GM19395 (cell line): ENCODE results near the gene TMPRSS4.

Experiments used
- ATAC-seq: cut with Tn5 transposase; IDR thresholded peaks from one replicate; pipeline ENCODE4 v1.9.1; 2021; ENCODE audit warnings: mild to moderate bottlenecking, moderate library complexity; ENCODE audit not compliant: unreplicated experiment

TMPRSS4 gene

GRCh38 chr11:118129471-118130172 is 52.7 kb downstream of the TMPRSS4 start:
- ATAC-seq = no peak

GRCh38 chr11:118132385-118133151 is 55.7 kb downstream of the TMPRSS4 start:
- ATAC-seq = no peak

DNA sequence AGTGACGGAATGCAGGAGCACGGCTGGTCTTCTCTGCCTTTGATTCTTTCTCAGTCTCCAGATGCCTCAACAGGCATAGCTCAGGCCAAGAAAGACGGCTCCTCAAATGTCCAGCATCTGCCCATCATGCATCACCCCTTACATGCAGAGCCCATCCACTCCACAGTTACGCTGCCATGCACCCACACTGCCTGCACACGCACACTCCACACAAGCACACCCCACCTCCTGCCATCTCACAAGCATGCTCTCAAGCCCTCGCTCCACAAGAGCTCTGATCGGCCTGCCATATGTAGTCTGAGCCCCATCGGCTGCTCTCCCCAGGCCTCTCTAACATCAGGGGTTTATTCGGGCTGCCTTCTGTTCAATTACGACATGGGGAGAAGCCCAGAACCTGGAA is 56.9 kb downstream of the TMPRSS4 start:
- ATAC-seq = no peak

GRCh38 chr11:118135051-118135795 is 58.3 kb downstream of the TMPRSS4 start:
- no peak for ATAC-seq

DNA sequence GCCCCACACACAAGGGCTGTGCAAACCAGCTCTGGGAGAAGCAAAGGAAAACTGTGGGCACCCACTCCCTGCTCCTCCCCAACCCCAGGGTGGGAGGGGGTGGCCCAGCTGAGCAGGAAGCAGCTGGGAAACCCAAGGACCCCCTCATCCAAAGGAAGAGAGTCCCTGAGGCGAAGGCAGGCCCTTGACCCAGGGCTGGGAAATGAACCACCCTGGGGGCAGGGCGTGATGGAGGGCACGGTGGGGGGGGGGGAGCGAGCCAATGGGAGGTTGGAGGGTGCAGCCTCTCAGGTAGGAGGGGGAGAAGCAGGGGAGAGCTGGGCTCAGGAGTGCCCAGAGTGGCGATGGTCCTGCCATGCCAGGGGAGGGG is 58.9 kb downstream of the TMPRSS4 start:
- ATAC-seq = no peak

DNA sequence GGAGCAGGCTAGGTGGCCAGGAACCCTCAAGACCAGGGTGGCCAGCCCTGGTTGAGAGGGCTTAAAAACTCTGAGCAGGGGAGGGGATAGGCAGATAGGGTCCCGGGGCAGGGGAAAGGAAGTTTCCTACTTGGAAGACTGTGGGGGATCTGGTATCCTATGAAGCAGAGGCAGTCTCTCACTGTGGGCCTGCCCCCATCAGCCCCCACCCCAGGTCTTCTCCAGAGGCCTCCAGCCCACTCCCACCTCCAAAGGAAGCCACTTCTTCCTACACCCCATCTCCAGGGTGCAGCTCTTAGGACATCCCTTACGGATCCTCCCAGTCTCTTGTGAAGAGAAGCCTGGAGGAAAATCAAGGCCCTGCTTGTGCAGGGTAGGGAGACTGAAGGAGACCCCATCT is 59.5 kb downstream of the TMPRSS4 start:
- no peak for ATAC-seq

- no peak for ATAC-seq
Observed at GRCh38 chr11:118136801-118137200, 59.9 kb downstream of the TMPRSS4 start.

- no peak for ATAC-seq
Observed at GRCh38 chr11:118138839-118139420, 62.1 kb downstream of the TMPRSS4 start.

- ATAC-seq = no peak
Observed at GRCh38 chr11:118139578-118139977, 62.7 kb downstream of the TMPRSS4 start.

GRCh38 chr11:118142081-118142480 is 65.2 kb downstream of the TMPRSS4 start:
- no peak for ATAC-seq

DNA sequence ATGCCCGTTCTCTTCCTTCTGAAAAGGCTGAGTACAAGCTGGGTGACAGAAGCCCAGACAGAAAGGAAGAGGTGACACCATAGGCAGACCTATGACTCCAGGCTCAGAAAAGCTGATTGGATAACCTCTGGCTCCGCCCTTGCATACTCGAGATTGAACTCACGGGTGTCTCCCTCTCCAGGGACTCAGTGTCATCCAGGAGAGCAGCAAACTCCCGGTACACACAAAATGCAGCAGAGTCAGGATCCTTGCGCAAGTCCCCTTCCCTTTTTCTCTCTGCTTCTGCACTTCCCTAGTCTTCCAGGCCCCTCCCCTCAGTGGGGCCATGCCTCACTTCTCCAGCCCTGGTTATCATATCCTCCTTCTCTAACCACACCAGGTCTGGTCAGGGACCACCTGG is 65.9 kb downstream of the TMPRSS4 start:
- ATAC-seq = no peak

DNA sequence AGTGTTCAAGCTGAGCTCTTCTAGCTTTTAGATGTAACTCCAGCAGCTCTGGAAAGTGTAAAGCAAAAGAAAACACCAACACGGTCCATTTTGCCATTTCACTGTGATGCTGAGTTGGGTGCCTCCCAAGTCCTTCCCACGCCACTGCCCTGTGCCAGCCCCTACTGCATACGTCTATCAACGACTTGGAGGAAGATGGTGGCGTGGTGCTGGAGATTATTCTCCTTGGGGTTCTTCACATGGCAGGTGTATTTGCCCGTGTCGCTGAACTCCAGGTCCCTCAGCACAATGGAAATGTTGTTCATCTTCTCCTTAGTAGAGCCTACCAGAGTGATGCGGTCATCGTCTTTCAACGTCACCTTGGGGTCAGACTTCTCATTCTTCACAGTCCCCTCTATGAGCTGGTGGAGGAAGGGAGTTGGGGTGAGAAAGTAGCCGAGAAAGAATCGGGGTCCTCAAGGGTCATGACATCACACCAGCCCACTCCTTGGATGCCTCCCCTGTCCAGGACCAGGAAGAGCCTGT is 66.8 kb downstream of the TMPRSS4 start:
- no peak for ATAC-seq

DNA sequence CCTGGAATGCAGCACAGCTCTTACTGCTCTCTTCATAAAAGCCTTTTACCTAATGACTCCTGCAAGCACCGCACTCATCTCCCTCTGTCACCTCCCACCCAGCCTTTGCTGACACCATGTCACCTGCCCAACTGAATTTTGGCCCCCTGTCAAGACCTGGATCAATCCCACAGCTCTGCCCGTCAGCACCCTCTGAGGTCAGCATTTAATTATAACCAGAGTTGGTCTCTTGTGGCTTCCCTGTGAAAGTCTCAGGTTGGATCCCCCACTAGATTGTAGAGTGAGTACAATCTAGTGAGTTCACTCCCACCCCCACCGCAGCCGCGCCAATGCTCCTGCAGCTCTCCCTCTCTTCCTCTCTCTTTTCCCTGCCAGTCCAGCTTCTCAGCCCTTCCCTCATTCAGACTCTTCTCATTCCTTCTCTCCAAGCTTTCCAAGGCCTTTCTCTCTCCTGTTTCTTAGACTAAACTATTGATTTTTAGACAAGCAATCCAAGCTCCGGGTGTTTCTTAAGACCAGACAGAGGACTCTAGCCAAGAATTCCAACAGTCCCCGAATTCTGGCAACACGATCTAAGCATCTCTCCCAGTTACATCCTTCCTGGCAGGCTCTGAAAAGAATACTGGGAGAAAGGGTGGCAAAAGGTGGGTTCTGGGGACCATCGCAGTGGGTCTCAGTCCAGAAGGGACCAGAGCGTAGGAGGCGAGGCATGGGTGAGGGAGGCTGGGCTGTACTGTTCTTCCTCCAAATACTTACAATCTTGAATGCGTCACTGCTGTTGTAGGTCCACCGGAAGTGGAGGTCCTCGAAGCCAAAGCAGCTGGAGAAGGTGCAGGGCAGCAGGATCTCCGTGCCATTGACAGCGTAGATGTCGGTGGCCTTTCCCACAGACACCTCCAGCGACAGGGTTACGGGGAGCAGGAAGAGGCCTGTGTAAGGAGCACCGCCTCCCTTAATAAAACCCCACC is 67.7 kb downstream of the TMPRSS4 start:
- no peak for ATAC-seq

- ATAC-seq = peak; percentile 92
Observed at GRCh38 chr11:118145285-118146227, 68.7 kb downstream of the TMPRSS4 start.

DNA sequence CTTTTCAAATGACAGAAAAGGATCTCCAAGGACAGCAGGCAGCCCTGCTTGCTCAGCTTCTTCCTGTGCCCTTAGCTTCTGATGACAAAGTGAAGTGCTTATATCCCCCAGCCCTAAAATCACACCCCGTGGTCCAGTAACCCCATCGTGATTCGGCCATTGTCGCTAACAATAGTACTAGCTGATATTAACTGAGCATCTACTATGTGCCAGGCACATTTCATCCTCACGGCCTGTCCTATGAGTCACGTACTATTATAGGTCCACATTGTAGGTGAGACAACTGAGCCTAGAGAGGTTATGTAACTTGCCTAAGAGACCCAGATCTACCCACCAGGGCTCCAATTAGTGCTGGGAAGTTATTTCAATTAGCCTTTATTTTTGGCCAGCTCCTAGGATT is 69.7 kb downstream of the TMPRSS4 start:
- ATAC-seq = no peak

DNA sequence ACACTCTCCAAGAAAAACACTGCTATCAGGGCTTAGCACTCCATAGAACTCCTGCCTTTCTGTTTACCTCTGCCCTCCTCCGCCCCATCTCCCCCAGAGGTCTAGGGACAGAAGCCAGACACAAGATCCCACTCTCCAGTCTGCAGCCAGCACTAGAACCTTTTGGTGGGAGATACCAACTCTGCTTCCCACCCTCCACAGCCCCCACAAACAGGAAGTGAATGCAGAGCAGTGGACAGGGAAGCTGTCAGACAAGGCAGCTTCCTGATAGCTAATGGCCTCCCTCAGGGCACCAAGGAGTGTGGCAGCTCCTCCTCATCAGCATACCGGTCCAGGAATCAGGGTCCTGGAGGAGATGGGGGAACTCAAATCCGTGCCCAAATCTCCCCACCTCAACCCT is 70.6 kb downstream of the TMPRSS4 start:
- no peak for ATAC-seq

DNA sequence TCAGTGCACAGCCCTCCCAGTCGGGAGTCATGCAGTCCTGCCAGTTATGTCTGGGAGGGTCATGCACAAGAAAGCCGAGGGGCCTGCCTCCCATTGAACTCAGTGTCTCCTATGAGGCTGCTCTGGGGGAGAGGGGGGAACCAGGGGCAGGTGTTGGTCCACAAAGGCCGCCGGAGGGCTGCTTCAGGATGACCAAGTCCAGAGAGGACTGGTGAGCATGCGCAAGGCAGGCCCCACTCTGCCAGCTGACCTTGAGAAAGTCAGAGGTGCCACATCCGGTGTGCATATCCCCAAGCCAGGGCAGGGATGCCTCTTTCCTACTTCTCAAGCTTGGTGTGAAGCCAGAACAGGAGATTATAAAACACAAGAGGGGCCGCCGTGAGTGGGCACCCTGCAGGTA is 71.4 kb downstream of the TMPRSS4 start:
- no peak for ATAC-seq

- no peak for ATAC-seq
Observed at GRCh38 chr11:118148856-118149255, 72.0 kb downstream of the TMPRSS4 start.

DNA sequence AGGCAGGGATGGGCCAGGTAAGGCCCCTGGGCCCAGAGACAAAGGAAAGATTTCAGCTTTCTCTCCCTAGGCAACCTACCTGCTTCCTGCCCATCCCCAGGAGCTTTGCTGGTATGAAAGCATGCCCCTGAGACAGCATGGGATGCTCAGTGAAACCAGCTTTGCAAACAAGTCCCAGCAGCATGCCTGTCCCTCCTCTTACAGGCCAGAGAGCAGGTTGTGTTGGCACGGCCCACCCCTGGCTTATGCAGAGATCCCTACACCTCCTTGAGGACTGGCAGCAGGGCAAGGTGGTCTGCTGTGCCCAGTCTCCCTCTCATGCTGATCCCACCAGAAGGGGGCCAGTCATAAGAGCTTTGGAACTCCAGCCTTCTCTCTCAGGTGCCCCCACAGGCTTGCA is 72.6 kb downstream of the TMPRSS4 start:
- no peak for ATAC-seq
